GM18870 (cell line): ENCODE results near the gene MTHFD1L.
"Not testable (repeated sequence)": the region's sequence is repeated elsewhere in the genome, so short reads cannot be mapped to it uniquely, and the experiment has no call there.

Source experiments
- ATAC-seq: cut with Tn5 transposase; IDR thresholded peaks from one replicate; pipeline ENCODE4 v1.9.1; 2021; ENCODE audit warnings: moderate library complexity; ENCODE audit not compliant: unreplicated experiment

Gene MTHFD1L

GRCh38 chr6:151089978-151090377, 224.5 kb downstream of the MTHFD1L start:
- no peak for ATAC-seq

GRCh38 chr6:151091571-151091970, 226.1 kb downstream of the MTHFD1L start:
- no peak for ATAC-seq

- ATAC-seq, result no peak
These were observed 227.1 kb downstream of the MTHFD1L start for GRCh38 chr6:151092591-151092990.

- ATAC-seq, result no peak
These were observed 228.2 kb downstream of the MTHFD1L start for GRCh38 chr6:151093706-151094105.

- ATAC-seq, result no peak
These were observed 230.2 kb downstream of the MTHFD1L start for GRCh38 chr6:151095538-151096254.

- no peak for ATAC-seq
These were observed 230.7 kb downstream of the MTHFD1L start for GRCh38 chr6:151096255-151096612.

GRCh38 chr6:151096691-151097606, 231.4 kb downstream of the MTHFD1L start:
- ATAC-seq, result no peak

GRCh38 chr6:151098166-151098565, 232.7 kb downstream of the MTHFD1L start:
- ATAC-seq, result no peak

GRCh38 chr6:151100326-151100725, 234.8 kb downstream of the MTHFD1L start:
- ATAC-seq, result no peak

- no peak for ATAC-seq
These were observed 235.8 kb downstream of the MTHFD1L start for GRCh38 chr6:151101161-151101815.

- ATAC-seq, result no peak
These were observed 236.6 kb downstream of the MTHFD1L start for GRCh38 chr6:151101816-151102694.

GRCh38 chr6:151103266-151103665, 237.8 kb downstream of the MTHFD1L start:
- ATAC-seq, result no peak

GRCh38 chr6:151107897-151108427, 242.5 kb downstream of the MTHFD1L start:
- ATAC-seq, result no peak

GRCh38 chr6:151108548-151108947, 243.0 kb downstream of the MTHFD1L start:
- no peak for ATAC-seq

GRCh38 chr6:151109361-151109760, 243.9 kb downstream of the MTHFD1L start:
- ATAC-seq, result no peak

GRCh38 chr6:151109869-151110575, 244.5 kb downstream of the MTHFD1L start:
- no peak for ATAC-seq

GRCh38 chr6:151110576-151110905, 245.0 kb downstream of the MTHFD1L start:
- ATAC-seq, result no peak

- ATAC-seq, result no peak
These were observed 246.2 kb downstream of the MTHFD1L start for GRCh38 chr6:151111670-151112069.

- no peak for ATAC-seq
These were observed 246.6 kb downstream of the MTHFD1L start for GRCh38 chr6:151112130-151112529.

- not testable (repeated sequence) for ATAC-seq
These were observed 247.4 kb downstream of the MTHFD1L start for GRCh38 chr6:151112884-151113283.
